GM19023 (cell line): ENCODE measurements around the gene FAM222A.

ENCODE experiments used
- ATAC-seq: cut with Tn5 transposase; IDR thresholded peaks from one replicate; pipeline ENCODE4 v1.9.1; 2021; ENCODE audit warnings: mild to moderate bottlenecking, moderate library complexity; ENCODE audit not compliant: unreplicated experiment

FAM222A gene

DNA sequence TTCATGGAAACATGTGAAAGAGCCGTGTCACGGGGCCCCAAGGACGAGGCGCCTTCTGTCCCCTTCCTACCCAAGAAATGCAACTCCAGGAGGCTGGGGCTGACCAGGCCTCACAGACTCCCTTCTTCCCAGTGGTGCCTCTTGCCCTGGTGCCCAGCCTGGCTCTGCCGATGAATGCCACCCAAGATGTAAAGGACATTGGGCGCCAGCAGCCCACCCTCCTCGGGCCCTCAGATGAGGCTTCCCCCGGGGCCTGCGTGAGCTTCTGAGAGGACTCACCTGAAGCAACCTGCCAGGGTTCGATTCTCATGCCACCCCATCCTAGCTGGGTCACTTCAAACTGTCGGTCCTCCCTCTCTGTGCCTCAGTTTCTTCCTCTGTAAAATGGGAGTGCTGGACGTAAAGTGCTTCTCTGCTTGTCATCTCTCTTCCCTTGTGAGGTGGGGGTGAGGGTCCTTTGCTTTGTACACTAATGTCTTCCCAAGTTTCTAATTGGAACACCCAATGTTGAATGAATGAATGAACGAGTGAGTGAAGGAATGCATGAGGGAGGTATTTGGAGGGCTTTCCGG, 10.8 kb downstream of the FAM222A start:
- ATAC-seq = no peak

DNA sequence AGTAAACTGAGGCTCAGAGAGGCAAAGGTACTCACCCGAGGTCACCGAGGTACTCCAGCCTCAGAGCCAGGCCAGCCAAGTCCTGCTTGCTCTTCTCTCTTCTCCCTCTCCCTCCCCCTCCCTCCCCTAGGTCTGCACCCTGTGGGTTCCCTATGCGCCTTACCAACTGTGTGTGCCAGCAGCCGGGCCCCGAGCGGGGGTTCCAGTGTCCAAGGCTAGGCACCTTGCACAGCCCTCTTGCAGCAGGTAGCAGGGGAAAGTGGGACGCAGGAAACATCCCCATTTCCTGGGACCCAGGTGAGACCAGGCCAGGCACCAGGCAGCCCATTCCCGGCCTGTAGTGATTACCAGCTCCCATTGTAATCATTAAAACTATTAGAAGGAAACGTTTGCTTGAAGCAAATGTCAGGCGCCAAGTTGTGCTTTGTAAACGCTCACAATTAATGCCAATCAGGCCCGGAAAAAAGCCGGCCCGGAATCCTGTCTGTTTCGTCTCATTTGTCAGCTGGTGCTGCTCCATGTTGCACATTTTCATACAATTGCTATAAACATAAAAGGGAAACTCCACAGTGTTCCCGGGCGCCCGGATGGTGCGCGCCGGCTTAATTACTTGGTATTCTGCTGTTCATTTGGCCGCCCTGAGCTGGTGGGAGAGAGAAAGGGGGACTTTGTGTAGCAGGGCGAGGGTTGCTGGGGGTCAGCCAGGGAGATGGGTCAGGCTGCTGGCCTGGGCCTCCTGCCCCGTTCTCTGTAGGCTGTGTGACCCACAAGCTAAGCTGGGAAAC, 11.9 kb downstream of the FAM222A start:
- no peak for ATAC-seq

DNA sequence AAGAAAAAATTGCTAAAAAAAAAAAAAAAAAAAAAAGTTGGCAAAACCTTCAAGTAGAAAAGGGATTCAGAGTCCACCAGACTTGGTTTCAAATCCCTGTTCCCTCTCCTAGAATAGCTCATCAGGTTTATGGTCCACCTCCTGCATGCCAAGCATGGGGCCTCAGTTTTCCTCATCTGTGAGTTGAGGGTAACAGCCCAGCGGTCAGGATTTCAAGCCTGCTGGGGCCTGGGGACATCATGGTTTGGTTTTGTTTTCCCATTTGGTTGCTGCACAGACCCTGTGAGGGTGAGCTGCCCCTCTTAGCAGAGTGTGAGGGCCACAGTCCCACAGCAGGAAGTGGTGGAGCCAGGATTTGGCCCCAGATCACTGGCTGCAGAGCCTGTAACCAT, 12.5 kb downstream of the FAM222A start:
- ATAC-seq = no peak

DNA sequence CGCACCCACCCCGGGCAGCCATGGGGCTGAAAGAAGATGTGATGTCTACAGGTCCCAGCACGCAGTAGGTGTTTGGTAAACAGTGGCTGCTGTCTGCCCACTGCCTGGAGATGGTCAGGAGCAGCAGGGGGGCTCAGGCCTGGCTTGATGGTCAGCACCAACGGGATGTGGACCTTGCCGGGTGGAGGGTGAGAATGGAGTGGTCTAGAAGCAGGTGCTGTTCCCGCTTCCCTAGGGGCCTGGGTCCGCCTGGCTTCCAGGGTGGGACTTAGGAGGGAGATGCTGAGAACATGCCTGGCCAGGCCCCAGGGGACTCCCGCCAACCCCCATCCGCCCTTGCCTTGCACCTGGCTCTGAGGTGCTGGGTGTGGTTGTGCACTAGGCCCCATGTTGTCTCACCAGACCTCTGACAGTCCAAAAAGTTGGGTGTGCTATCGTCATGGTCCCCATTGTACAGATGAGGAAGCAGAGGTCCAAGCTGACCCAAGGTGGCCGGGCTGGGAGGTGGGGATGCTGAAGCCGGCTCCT, 12.9 kb downstream of the FAM222A start:
- ATAC-seq = no peak

DNA sequence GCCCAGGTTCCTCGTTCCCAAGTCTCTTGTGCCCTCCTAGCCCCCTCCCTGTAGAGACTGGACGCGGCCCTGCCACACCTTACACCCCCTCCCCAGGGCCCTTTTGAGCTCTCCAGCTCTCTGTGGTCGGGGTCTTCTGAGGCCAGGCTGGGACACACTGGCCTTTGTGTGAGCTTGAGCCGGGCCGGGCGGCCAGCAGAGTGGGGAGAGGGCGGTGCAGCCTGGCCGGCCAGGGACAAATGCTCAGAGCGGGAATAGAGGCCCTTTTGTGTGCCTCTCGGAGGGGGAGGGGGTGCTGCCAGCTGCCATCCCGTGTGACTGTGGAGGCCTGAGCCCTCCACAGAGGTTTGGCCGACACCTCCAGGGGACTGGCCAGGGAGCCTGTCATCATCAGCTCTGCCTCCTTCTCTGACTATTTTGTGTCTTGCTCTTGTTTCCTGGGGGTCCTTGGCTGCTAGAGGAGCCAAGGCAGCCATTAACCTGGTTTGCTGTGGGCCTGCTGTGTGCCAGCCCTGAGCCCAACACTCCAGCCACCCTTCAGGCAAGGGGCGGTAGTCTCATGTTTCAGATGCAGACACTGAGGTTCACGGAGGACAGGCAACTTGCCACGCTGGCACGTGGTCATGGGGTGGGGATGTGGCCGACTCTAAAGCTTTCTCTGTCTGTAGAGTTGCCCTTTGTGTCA, 13.6 kb downstream of the FAM222A start:
- ATAC-seq = no peak

DNA sequence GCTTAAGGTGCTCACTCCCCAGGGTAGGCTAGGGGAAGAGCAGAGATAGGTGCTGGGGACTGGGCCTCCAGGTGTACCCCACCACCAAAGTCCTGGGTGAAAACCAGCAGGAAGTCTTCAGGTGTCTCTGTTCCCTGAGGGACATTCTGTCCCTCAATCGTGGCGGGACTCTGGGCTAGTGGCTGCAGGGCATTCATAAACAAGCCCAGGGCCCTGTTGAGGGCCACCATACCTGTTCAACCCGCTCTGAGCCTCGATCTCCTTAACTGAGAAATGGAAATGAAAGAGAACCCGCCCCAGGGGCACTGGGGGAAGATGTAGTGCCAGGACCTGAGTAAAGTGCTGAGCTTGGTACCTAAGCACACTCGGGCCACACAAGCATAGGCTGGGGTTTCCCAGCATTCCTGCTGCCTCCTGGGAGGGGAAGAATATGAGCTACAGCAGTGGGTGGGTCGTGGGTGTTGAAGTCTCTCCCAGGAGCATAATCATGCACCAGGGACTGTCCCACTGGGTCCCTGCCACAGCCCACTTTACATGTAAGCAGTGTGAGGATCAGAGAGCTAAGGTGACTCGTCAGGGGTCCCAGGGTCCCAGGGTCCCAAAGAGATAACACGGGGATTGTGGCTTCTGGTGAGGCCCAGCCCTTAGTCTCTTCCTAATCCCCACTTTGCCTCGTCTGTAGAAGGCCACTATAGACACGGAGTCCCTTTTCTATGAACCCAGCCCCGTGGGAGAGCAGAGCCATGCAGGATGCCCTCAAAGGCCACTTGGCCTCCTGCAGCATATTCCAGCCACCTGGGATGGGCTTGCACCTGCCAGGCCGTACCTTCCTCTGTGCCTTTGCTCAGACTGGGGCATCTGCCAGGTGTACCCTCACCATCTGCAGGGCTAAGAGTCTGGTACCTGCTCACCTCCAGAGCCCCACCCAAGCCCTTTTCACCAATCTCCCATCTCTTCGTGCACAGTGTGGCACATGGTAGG, 14.4 kb downstream of the FAM222A start:
- no peak for ATAC-seq

DNA sequence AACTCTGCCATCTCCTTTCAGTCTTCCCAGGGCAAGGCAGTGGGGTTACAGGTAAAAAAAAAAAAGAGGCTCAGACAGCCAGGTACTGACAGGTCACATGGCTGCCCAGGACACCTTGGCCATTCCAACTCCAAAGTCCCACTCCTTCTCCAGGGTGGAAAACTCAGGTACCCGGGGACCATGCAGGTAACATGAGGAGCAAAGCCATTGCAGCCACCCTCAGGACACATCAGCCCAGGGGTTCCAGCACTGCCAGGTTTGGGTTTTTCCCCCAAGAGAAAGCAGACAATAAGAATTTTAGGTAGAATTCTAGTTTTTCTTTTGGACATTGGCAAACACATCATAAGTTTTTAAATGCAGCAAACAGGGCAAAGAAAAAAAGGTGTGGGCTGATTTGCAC, 15.3 kb downstream of the FAM222A start:
- no peak for ATAC-seq

DNA sequence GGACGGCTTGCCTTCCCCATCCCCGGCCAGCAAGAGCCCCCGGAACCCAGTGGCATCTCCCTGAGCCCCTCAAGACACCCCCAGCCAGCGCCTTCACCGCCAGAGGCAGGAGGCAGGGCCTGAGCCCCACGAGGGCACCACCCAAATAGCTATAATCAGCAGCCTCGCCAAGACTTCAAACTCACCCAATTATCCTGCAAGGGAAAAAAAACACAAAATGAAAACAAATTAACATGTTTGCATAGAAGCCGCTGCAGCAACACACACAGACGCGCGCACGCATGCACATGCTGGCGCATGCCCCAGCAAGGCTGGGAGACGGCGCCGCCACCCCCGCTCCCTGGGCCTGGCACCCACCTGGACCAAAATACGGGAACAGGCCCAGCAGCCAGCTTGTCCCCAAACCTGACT, 15.8 kb downstream of the FAM222A start:
- no peak for ATAC-seq

DNA sequence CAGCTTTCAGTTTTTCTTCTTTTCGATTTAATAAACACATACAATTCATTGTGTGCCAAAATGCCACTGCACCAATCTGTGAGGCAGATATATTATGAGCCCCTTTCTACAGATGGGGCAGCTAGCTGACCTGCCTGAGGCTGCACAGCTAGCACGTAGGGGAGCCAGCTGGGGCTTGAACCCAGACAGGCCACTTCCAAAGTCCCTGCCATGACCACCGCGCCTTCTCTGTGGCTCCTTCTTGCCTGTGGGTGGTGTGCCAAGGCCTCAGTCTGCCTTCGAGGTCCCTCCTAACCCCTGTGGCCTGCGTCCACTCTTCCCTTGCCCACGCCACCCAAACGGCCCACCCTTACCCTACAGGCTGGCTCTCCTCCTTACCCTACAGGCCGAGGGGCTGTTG, 16.2 kb downstream of the FAM222A start:
- ATAC-seq = no peak

DNA sequence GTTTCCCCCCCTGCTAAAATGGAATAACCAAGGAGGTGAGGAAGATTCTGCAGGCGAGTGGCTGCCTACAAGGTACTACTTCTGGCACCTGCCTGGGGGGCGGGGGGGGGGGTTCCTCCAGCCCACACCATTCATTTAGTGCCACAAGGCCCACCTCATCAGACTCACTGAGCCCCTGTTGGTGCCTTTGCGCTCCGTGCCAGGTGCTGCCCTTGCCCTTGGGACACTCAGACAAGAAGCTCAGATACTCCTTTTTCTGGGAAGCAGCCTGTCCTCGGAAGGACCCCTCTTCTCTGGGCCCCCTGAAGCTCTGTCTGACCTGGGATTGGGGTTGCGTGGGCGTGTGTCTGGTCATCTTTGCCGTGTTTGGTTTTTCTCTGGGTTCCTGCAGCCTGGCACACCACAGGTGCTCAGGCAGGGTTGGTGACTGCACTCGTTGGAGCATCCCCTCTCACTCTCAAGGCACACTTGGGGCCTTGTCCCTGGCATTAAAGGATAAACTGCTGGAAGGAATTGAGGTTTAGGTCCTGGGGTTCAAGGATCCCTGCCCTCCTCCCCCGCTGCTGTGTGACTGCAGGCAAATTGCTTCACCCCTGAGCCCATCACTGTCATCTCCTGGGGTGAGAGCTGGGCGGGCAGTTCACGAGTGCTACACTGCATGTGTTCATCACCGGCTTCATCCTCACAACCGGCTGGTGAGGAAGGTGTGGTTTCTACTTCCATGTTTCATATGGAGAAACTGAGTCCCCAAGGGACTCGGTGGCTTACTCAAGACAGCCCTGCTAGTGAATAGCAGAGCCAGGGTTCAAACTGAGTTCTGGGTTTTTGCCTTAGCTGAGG, 16.9 kb downstream of the FAM222A start:
- ATAC-seq = no peak

DNA sequence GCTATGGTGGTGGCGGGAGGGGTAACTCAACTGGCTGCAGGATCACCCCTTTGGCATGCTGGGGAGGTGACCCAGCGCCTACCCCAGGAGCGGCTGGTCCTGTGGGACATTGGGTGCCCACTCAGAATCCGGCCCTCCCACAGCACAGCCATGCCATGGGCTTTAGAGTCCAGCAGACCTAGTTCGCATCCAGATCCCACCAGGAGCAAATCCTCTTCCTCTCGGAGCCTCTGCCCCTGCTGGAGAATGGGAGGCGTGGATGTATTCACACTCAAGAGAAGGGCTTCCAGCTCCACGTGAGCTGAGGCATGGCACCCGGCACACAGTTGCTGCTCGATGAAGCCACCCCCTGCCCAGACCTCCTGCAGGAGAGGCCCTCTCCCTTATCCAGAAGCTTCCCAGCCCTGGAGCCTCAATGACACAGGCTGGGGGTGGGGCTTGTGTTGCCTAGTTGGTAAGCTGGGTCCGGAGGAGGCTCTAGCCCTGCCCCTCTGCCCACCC, 17.7 kb downstream of the FAM222A start:
- no peak for ATAC-seq

DNA sequence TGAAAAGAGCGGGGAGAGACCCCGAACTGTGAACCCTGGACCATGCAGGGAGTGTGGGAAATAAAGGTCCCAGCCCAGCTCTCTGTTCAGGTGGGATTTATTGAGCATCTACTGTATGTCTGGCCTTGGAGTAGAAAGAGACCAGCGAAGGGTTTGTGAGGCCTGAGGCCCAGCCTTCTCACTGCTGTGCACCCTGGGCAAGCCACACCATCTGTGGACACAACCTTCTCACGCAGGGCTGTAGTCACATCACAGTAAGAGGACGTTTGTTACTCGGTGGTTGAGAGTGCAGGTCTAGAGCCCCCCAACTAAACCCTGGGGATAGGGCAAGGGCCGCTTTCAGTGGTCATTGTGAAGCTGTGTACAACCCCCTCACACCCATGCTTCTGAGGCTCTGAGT, 18.2 kb downstream of the FAM222A start:
- no peak for ATAC-seq

DNA sequence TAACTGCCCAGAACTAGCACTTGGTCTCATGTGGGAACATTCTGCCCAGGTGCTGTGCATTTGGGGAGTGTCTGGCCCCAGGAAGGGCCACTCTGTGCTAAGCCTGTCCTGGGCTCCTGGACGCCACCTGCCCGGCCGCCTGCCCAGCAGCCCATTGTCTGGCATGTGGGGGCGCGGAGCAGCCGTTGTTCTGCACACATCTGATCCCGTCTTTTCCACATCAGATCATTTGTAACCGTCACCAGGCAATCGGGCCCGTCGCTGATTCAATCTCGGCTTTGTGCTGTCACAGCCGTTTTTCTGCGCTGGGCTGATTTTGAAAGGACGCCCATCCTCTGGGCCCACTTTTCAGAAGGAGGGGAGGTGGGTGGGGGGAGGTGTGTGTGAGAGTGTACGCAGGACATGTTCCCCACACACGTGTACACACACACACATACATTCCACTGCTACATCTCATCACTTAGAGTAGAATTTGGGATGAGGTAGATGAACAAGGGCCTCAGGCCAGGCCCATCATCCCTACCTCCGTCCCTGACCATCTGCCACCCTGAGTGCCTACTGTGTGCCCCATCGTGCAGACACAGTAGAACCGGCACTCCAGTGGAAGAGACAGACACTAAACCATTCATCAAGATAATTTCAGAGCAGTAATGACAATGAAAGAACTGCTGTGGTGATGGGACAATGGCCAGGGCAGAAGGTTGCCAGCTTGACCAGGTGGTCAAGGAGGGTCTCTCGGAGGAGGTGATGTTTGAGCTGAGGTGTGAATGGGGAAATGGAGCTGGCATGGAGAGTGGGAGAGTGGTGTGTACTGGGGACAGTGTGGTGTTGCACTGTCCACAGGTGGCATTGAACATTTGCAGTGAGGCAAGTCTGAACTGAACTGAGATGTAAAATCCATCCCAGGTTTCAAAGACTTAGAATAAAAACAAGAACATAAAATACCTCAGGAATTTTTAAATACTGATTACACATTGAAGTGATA, 19.0 kb downstream of the FAM222A start:
- no peak for ATAC-seq

DNA sequence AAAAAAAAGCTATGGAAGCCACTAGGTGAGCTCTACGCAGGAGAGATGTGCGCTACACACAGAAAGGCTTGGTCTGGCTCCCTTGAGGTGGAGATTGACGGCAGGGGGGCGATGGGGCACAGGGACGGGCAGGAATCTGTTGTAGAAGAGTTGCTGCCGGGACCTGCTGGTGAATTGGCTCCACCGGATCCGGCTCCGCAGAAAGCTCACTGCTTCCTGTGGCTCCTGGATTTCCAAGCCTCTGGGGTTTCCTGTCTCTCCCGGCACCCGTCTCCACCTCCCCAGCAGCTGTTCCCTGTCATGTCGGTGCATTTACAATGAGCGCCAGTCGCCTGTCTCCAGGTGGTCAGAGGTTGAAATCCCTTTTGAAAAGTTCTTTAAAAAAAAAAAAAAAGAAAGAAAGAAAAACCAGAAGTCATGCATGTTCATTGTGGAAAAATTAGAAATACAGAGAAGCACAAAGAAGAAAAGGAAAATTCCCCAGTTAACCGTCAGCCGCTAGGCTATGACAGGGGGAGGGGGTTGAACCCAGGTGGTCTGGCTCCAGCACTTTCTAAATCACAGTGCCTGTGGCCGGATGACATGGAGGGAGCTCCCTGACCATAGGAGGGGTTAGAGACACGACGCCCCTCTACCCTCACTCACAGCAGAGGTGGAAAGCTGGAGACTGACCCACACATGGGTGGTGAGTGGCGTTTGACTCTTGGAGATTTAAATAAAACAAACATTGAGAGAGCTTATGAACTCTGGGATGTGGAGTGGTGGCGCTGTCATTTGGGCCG, 20.8 kb downstream of the FAM222A start:
- no peak for ATAC-seq

DNA sequence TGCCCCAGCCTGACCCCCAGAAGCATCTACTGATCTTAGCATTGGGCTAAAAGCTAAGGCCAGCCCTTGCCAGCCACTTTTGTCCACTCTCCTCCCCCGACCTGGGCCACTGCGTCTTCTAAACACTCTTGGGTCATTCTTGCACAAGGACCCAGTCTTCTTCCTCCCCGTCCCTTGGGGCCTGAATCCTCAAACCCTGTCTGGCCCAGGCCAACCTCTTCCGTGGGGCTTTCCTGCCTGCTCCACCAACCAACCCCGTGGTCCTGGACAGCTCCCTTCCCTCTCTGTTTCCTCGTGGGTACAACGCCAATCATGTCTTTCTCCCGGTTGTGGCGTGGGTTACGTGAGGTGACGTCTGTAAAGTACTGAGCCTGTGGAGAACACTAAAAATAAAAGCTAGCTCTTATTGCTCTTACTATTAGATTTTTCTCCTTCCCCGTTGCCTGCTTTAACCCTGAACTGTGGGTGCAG, 21.5 kb downstream of the FAM222A start:
- ATAC-seq = no peak

DNA sequence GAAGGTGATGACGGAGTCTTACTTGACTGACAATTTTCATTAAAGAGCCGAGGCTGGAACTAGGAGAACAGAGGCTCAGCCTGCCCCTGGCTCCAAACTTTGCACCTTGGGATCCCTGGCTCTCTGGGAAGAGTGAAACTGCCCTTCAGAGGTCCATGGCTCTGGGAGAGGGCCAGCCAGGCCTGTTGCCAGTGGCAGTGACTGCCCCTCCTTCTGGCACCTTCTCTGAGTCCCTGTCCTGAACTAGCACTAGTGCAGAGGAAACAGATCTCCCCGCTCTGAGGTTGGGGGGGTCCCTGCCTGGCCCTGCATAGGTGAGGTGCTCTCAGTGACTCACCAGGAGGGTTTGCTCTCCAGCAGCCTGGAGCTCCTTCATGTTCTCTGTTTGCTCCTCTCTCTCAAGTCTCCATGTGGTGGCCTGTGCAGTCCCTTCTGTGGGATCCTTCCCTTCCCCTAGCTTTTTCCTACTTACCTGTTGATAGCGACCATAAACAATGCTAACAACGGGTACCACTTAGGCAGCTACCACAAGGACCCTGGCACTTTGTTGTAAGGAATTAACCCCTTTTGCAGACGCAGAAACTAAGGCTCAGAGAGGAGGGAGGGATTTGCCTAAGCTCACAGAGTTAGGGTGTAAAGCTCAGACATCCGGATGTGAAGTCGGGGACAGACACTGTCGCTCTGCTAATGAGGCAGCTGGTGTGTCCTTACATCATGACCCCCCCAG, 22.4 kb downstream of the FAM222A start:
- ATAC-seq = no peak

DNA sequence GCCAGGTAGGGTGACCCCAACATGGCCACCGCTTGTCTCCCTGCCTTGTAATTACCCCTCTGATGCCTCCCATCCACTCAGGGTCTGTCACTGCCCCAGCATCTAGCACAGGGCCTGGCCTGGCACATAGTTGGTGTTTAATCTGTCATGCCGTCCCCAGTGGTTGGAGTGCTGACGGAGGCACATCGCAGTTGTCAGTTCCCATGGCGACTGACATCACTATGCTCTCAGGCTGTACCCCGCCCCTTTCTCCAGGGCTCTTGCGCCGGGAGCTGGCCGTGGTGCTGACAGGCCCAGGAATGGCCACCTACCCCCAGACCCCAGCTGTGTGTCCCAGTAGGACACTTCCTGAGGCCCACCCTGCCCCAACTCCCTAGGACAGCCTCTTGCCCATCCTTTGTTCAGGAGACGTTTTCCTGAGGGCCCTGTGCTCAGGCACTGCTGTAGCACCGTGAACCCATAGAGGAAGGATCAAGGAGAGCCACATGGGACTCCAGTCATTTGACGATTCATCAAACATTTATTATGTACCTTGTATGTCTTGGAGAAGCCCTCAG, 23.0 kb downstream of the FAM222A start:
- no peak for ATAC-seq
